IPS-15b (cell line): ENCODE measurements around the gene SLC25A47.

Experiments
- H3K27me3 ChIP-seq: one replicate; pipeline ENCODE4 v1.6.1; 2013; ENCODE audit warnings: low read length; ENCODE audit not compliant: control insufficient read depth, insufficient read depth
- H3K36me3 ChIP-seq: one replicate; pipeline ENCODE4 v1.6.1; 2013; ENCODE audit warnings: low read length; ENCODE audit not compliant: control insufficient read depth, insufficient read depth
- H3K4me1 ChIP-seq: one replicate; pipeline ENCODE4 v1.6.1; 2013; ENCODE audit warnings: mild to moderate bottlenecking, low read length; ENCODE audit not compliant: control insufficient read depth, insufficient read depth
- H3K4me3 ChIP-seq: one replicate; pipeline ENCODE4 v1.5.1; 2013; ENCODE audit warnings: low read depth, low read length
- H3K9ac ChIP-seq: one replicate; pipeline ENCODE4 v1.6.1; 2013; ENCODE audit warnings: low read depth, mild to moderate bottlenecking, low read length
- H3K9me3 ChIP-seq: one replicate; pipeline ENCODE4 v1.6.1; 2013; ENCODE audit warnings: mild to moderate bottlenecking, low read length; ENCODE audit not compliant: control insufficient read depth, insufficient read depth

SLC25A47 gene

GRCh38 chr14:100370003-100370402 lies 46.9 kb downstream of the SLC25A47 start:
- no peak overlapping the region for H3K9ac ChIP-seq
- H3K36me3 ChIP-seq: peaks cover 15% of the 10 kb centered on the region
- no peaks in the 10 kb centered on the region for H3K27me3 ChIP-seq
- no peak overlapping the region for H3K4me3 ChIP-seq
- peaks cover 15% of the 10 kb centered on the region for H3K4me1 ChIP-seq
- no peaks in the 10 kb centered on the region for H3K9me3 ChIP-seq

- H3K27me3 ChIP-seq: no peaks in the 10 kb centered on the region
- peaks cover 14% of the 10 kb centered on the region for H3K36me3 ChIP-seq
- no peak overlapping the region for H3K9ac ChIP-seq
- H3K4me1 ChIP-seq: peaks cover 15% of the 10 kb centered on the region
- H3K9me3 ChIP-seq: no peaks in the 10 kb centered on the region
- H3K4me3 ChIP-seq: no peak overlapping the region
Observed at GRCh38 chr14:100371773-100372172, 48.6 kb downstream of the SLC25A47 start.

GRCh38 chr14:100372357-100373048 lies 49.4 kb downstream of the SLC25A47 start:
- Histone ChIP-seq H3K9me3 (no peaks in the 10 kb centered on the region), H3K9ac (no peak overlapping the region), H3K36me3 (peaks cover 9% of the 10 kb centered on the region), H3K27me3 (no peaks in the 10 kb centered on the region), H3K4me1 (peaks cover 15% of the 10 kb centered on the region), H3K4me3 (no peak overlapping the region)

DNA sequence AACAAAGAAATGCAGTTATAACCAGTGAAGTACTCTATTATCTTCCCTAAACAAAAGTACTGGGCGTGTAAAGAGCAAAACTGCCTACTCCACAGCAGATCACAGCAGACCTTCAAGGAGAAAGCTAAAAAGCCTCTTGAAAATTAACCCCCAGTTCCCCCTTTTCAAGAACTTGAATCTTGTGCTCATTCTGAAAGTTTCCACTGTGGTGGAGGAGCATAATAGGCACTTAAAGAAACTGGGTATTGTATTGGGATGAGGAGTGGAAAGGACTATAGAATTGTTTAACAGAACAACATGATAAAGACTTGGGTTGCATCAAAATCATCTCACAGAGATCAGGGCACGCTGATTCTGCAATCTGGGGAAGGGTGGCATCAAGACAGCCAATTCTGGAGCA lies 51.1 kb downstream of the SLC25A47 start:
- no peaks in the 10 kb centered on the region for H3K27me3 ChIP-seq
- H3K36me3 ChIP-seq: no peaks in the 10 kb centered on the region
- peaks cover 17% of the 10 kb centered on the region for H3K4me1 ChIP-seq
- H3K9ac ChIP-seq: no peak overlapping the region
- peak overlapping the region; percentile 87 for H3K4me3 ChIP-seq
- H3K9me3 ChIP-seq: no peaks in the 10 kb centered on the region

GRCh38 chr14:100374876-100375265 lies 51.7 kb downstream of the SLC25A47 start:
- peak overlapping the region; percentile 81 for H3K9ac ChIP-seq
- H3K4me1 ChIP-seq: peaks cover 17% of the 10 kb centered on the region
- H3K4me3 ChIP-seq: peak overlapping the region; percentile 87

DNA sequence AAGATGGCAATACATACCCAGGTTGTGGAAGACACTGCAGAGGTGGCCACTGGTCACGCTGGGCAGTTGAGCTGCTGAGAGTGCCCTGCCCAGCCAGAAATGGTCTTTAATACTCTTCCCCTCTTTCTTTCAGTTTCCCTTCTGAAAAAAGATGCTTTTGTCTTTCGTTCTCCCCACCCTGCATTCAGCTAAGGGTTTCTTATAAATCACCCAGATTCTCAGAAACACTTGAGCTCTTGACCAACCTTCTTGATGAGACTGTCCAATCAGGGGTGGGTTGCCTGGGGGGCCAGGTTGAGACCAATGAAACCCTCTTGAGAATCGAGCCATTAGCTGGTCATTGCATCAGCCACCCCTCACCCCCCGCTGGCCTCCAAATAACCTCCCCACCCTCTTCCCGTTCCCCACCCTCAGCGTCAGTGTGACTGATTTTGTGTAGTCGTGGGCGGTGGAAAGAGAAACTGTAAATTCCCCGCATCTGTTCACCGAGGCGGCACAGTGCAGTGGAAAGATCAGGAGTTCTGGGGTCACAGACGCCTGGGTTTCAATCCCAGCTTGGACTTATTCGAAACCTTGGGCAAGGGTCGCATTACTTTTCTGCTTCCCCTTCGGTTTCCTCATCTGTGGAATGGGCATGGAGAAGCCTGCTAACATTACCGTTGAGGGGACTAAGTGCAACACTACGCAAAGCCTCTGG lies 52.3 kb downstream of the SLC25A47 start:
- Histone ChIP-seq H3K27me3 (no peaks in the 10 kb centered on the region), H3K36me3 (no peaks in the 10 kb centered on the region), H3K4me3 (peak overlapping the region; percentile 87), H3K9ac (peak overlapping the region; percentile 81), H3K9me3 (no peaks in the 10 kb centered on the region), H3K4me1 (peaks cover 17% of the 10 kb centered on the region)

More at GRCh38 chr14:100374876-100375265, 51.7 kb downstream of the SLC25A47 start:
- no peaks in the 10 kb centered on the region for H3K36me3 ChIP-seq
- no peaks in the 10 kb centered on the region for H3K27me3 ChIP-seq
- H3K9me3 ChIP-seq: no peaks in the 10 kb centered on the region

- peaks cover 17% of the 10 kb centered on the region for H3K4me1 ChIP-seq
- H3K9ac ChIP-seq: peak within 1 kb of the TSS; percentile 81
- no peaks in the 10 kb centered on the region for H3K36me3 ChIP-seq
- H3K27me3 ChIP-seq: no peaks in the 10 kb centered on the region
- no peaks in the 10 kb centered on the region for H3K9me3 ChIP-seq
- H3K4me3 ChIP-seq: peak within 1 kb of the TSS; percentile 87
Observed at GRCh38 chr14:100375963-100376735, 53.0 kb downstream of the SLC25A47 start, which contains the start of gene WDR25. WDR25 (plus strand) TSS chr14:100376485.

GRCh38 chr14:100376751-100377171 lies 53.6 kb downstream of the SLC25A47 start:
- H3K4me3 ChIP-seq: peak overlapping the region; percentile 80
- peak overlapping the region; percentile 28 for H3K9ac ChIP-seq
- no peaks in the 10 kb centered on the region for H3K9me3 ChIP-seq
- peaks cover under 1% of the 10 kb centered on the region for H3K36me3 ChIP-seq
- peaks cover 17% of the 10 kb centered on the region for H3K4me1 ChIP-seq
- no peaks in the 10 kb centered on the region for H3K27me3 ChIP-seq
